ENCODE data around the gene ADAMTS4. TPM values are rescaled to one million over a fixed set of nuclear protein-coding genes. Genes with fewer than 3 reads are reported as not detected.

The ADAMTS4 gene
- total and polyA plus RNA-seq, 8 donors: 0.89 to 20.6 (median 2.3) TPM

DNA sequence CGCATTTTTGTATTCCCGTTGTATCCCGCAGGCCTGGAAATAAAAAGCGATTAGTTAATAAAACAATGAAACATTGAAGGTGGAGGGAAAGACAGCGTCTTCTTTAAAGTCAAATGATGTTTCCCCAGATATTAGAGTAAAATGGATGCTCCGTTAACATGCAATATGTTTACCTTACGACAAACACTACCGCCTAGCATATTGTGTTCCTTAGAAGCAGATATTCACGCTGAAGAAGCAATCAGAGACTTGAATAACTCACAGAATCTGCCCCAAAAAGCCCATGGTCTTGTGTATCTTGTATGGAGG, 21.0 kb downstream of the ADAMTS4 start:
- 25 to 39% (median 30%) methylated on average over 9 of the region's 9 CpGs for WGBS, 5 donors
- H3K4me1 ChIP-seq: peaks cover 27 to 52% (median 36%) of the 10 kb centered on the region in 4 donors
- DNase-seq: no peak
- TF ChIP-seq EP300 (IDR thresholded peaks at IDR 0.05) (no peak), POLR2AphosphoS5 (IDR thresholded peaks at IDR 0.05) (no peak), POLR2A (IDR thresholded peaks at IDR 0.05) (no peak)
- TF ChIP-seq, protein P1, sequence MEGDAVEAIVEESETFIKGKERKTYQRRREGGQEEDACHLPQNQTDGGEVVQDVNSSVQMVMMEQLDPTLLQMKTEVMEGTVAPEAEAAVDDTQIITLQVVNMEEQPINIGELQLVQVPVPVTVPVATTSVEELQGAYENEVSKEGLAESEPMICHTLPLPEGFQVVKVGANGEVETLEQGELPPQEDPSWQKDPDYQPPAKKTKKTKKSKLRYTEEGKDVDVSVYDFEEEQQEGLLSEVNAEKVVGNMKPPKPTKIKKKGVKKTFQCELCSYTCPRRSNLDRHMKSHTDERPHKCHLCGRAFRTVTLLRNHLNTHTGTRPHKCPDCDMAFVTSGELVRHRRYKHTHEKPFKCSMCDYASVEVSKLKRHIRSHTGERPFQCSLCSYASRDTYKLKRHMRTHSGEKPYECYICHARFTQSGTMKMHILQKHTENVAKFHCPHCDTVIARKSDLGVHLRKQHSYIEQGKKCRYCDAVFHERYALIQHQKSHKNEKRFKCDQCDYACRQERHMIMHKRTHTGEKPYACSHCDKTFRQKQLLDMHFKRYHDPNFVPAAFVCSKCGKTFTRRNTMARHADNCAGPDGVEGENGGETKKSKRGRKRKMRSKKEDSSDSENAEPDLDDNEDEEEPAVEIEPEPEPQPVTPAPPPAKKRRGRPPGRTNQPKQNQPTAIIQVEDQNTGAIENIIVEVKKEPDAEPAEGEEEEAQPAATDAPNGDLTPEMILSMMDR (IDR thresholded peaks at IDR 0.05): no peak
- peak overlapping the region; percentile 91 to 96 (median 95) for H3K27ac ChIP-seq
- intact Hi-C loops (cut with DNase I; ENCODE audit: low total_unique reads): no loop called here
- H3K36me3 ChIP-seq: peaks cover 19 to 31% (median 31%) of the 10 kb centered on the region in 4 donors
- peak overlapping the region; percentile 71 to 95 (median 82) for H3K4me3 ChIP-seq
- H3K27me3 ChIP-seq: no peaks in the 10 kb centered on the region
- no peaks in the 10 kb centered on the region for H3K9me3 ChIP-seq

DNA sequence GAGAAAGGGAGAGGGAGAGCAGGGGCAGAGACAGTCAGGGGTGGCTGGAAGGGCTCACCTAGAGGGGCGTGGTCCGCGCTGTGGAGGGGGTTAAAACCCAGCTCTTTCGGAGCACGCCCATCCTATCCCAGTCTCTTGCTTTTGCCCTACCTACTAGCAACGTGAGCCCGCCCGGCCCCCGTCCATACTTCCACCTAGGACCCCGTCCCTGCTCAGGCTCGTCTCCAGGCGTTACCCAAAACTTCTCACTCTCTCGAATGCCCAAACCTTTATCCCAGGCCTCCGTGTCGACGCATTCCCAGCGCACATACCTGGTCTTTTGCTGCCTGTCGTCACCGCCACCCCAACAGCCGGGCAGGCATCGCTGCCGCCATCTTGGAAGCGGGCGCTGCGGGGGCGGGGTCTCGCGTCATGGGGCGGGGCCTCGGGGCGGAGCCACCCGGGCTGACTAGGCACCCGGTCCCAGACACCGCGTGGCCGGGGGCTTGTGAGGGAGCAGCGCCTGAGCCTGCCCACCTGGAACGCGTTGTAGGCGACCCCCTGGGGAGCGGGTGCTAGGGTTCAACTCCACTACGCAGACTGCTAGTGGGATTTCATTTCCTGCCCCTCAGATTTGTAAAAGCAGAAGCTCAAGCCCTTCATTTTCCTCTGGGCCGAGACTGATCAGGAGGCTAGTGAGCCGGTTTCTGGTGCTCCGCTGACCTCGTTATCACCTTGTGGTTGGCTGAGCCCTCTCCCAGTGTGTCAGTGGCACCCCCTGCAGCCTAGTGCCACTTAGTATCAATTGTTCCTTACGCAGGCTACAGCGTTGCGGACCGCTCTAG, 21.5 kb downstream of the ADAMTS4 start, which contains the start of gene B4GALT3:
Gene B4GALT3 (minus strand): TSS at position 396 of the 824 bp plus-strand sequence. CDS start 1,447 bp downstream, outside the sequence.
- H3K9me3 ChIP-seq: no peaks in the 10 kb centered on the region
- H3K4me3 ChIP-seq: peak within 1 kb of the TSS; percentile 71 to 95 (median 82)
- H3K36me3 ChIP-seq: peaks cover 19 to 37% (median 37%) of the 10 kb centered on the region in 4 donors
- H3K4me1 ChIP-seq: peaks cover 28 to 52% (median 38%) of the 10 kb centered on the region in 4 donors
- TF ChIP-seq POLR2AphosphoS5 (IDR thresholded peaks at IDR 0.05) (peak; percentile 57 to 91 (median 86)), EP300 (IDR thresholded peaks at IDR 0.05) (no peak), POLR2A (IDR thresholded peaks at IDR 0.05) (peak in 2 of 4 donors; percentile 52 to 69)
- peak within 1 kb of the TSS; percentile 91 to 96 (median 95) for H3K27ac ChIP-seq
- intact Hi-C loops (cut with DNase I; ENCODE audit: low total_unique reads): no loop called here
- DNase-seq: peak; percentile 92 to 96
- H3K27me3 ChIP-seq: no peaks in the 10 kb centered on the region
- WGBS, 5 donors: 2 to 6% (median 4%) methylated on average over 27 to 50 of the region's 50 CpGs

DNA sequence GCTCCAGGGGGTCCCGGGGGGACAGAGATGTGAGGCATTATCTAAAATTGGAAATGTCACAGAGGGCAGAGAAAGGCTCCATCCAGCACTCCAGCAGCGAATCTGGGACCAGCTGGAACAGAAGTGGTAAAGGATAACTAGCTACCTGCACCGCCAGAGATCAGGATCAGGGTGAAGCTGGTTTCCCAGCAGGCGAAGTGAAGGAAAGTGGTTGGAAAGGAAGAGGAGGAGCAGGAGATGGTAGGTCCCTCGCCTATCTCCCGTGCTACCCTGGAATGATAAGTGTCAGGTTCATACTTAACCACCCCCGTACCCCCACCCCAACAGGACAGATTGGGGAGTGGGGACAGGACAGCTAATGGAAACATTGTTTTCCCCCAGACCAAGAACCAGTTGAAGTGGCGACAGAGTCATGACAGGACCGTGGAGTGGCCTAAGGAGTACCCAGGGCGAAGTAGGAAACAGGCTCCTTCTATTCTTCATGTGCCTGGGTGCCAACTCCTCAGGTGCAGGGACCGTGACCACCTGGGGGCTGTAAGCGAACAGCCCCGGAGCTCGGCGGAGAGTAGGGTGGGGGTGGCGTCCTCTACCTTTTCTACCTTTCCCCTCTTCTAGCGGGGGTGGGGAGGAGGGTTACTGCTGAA, 22.3 kb downstream of the ADAMTS4 start:
- 10 to 17% (median 11%) methylated on average over 16 to 17 of the region's 17 CpGs for WGBS, 5 donors
- peak overlapping the region; percentile 91 to 96 (median 95) for H3K27ac ChIP-seq
- TF ChIP-seq POLR2A (IDR thresholded peaks at IDR 0.05): no peak
- no peak for TF ChIP-seq EP300 (IDR thresholded peaks at IDR 0.05)
- no peak for TF ChIP-seq POLR2AphosphoS5 (IDR thresholded peaks at IDR 0.05)
- TF ChIP-seq, protein P1 (IDR thresholded peaks at IDR 0.05): no peak

DNA sequence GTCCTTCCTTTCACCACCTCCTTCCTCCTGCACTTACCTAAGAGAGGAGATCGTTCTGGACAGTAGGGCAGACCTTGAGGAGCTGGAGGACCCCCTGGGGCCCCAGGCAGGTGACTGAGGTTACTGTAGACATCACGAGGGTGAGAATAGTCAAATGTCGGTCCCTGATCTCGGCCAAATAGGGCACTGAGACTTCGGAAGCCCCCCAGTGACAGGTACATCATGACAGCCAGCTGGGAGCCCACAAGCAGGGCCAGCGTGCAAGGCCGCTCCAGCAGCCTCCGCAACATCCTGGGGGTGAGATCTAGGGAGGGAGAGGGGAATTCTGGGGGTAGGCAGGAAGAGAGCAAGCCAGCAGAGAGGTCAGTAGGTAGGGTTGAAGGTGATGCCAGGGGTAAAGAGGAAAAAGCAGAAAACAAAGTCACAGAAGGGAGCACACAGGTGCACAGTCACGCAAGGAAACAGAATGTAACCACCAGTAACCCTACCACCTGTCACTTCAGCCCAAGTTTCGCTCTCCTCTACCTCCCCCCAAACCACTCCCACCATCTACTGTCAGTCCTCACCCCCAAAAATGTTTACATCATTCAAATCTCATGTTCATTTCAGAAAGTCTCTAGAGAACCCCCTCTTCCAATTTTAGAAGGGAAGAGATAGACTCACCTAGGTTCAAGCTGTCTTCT, 22.9 kb downstream of the ADAMTS4 start:
- intact Hi-C loops (cut with DNase I; ENCODE audit: low total_unique reads): no loop called here
- TF ChIP-seq POLR2A (IDR thresholded peaks at IDR 0.05) (no peak), EP300 (IDR thresholded peaks at IDR 0.05) (no peak), POLR2AphosphoS5 (IDR thresholded peaks at IDR 0.05) (no peak)
- TF ChIP-seq, protein P1 (IDR thresholded peaks at IDR 0.05): no peak
- Histone ChIP-seq H3K27me3 (no peaks in the 10 kb centered on the region), H3K27ac (peak overlapping the region in 4 of 5 donors; percentile 91 to 96 (median 96)), H3K4me3 (peak overlapping the region; percentile 71 to 95 (median 82)), H3K9me3 (no peaks in the 10 kb centered on the region), H3K4me1 (peaks cover 30 to 55% (median 40%) of the 10 kb centered on the region in 4 donors), H3K36me3 (peaks cover 31 to 51% (median 51%) of the 10 kb centered on the region in 4 donors)
- WGBS, 5 donors: 86 to 90% (median 86%) methylated on average over 10 of the region's 10 CpGs
- DNase-seq: no peak

More for the DNA sequence above, 22.3 kb downstream of the ADAMTS4 start:
- intact Hi-C loops (cut with DNase I; ENCODE audit: low total_unique reads): no loop called here
- no peak for DNase-seq
- H3K36me3 ChIP-seq: peaks cover 24 to 44% (median 44%) of the 10 kb centered on the region in 4 donors
- no peaks in the 10 kb centered on the region for H3K27me3 ChIP-seq
- H3K9me3 ChIP-seq: no peaks in the 10 kb centered on the region
- H3K4me3 ChIP-seq: peak overlapping the region; percentile 71 to 95 (median 82)
- peaks cover 30 to 52% (median 40%) of the 10 kb centered on the region in 4 donors for H3K4me1 ChIP-seq
